IMR-90 (cell line): ENCODE data around the gene CAMKMT. TPM values are rescaled to one million over a fixed set of nuclear protein-coding genes. Genes with fewer than 3 reads are reported as not detected.

Experiments used
- ATAC-seq: fragments of 200-7000 bp; cut with Tn5 transposase; 2 replicates; pipeline ENCODE4 v1.9.1; 2020; ENCODE audit warnings: low read depth, mild to moderate bottlenecking, moderate library complexity
- BruUV-seq: library from RNA; stranded (reverse); fragments of 400-500 nt; replicated peaks from 2 replicates; lab custom pipeline; 2021; lab: Mats Ljungman, UMichigan
- CTCF ChIA-PET: fragments of 300-600 bp; formaldehyde crosslinking; extraction: SDS; loops from one replicate; lab custom pipeline; 2021; ENCODE audit warnings: antibody characterized with exemption; lab: Yijun Ruan, JAX
- POLR2A ChIA-PET: fragments of 300-600 bp; sonication (Branson Sonifier 250); formaldehyde crosslinking; loops from one replicate; lab custom pipeline; 2022; ENCODE audit warnings: antibody characterized with exemption; ENCODE audit not compliant: unreplicated experiment; lab: Charles Lee
- DNase-seq: peaks from one replicate; pipeline ENCODE4 v3.0.0; 2013
- H2AFZ ChIP-seq: replicated peaks from 2 replicates; pipeline ENCODE3; 2013; ENCODE audit warnings: low read length, mild to moderate bottlenecking; ENCODE audit not compliant: poor library complexity
- H2AK5ac ChIP-seq: 2 replicates; pipeline ENCODE4 v1.6.1; 2013; ENCODE audit warnings: low read depth, low read length, inconsistent platforms
- H2AK9ac ChIP-seq: replicated peaks from 2 replicates; pipeline ENCODE3; 2013; ENCODE audit warnings: mild to moderate bottlenecking, low read depth, low read length, moderate library complexity; ENCODE audit not compliant: poor library complexity
- H2BK120ac ChIP-seq: 2 replicates; pipeline ENCODE4 v1.6.1; 2013; ENCODE audit warnings: low read depth, low read length, inconsistent platforms
- H2BK15ac ChIP-seq: 3 replicates; pipeline ENCODE4 v1.6.1; 2013; ENCODE audit warnings: low read depth, low read length, inconsistent platforms
- H2BK20ac ChIP-seq: 2 replicates; pipeline ENCODE4 v1.6.1; 2013; ENCODE audit warnings: low read depth, mild to moderate bottlenecking, inconsistent platforms, low read length, moderate library complexity
- H2BK5ac ChIP-seq: 2 replicates; pipeline ENCODE4 v1.6.1; 2013; ENCODE audit warnings: mild to moderate bottlenecking, low read depth, low read length, inconsistent platforms; ENCODE audit not compliant: poor library complexity, severe bottlenecking
- H3K14ac ChIP-seq: replicated peaks from 2 replicates; pipeline ENCODE4 v1.6.1; 2013; ENCODE audit warnings: low read depth, low read length, inconsistent platforms
- H3K18ac ChIP-seq: 2 replicates; pipeline ENCODE4 v1.6.1; 2013; ENCODE audit warnings: low read depth, low read length, control low read depth
- H3K23ac ChIP-seq: 2 replicates; pipeline ENCODE4 v1.6.1; 2013; ENCODE audit warnings: low read depth, low read length, inconsistent platforms
- H3K27ac ChIP-seq: 2 replicates; pipeline ENCODE4 v1.5.1; 2013; ENCODE audit warnings: mild to moderate bottlenecking, control low read depth, low read length; ENCODE audit not compliant: insufficient read depth
- H3K27me3 ChIP-seq: 2 replicates; pipeline ENCODE4 v1.6.1; 2013; ENCODE audit warnings: low read length; ENCODE audit not compliant: control insufficient read depth, insufficient read depth
- H3K36me3 ChIP-seq: 2 replicates; pipeline ENCODE4 v1.6.1; 2013; ENCODE audit warnings: low read length, mixed read lengths; ENCODE audit not compliant: control insufficient read depth, insufficient read depth
- H3K4ac ChIP-seq: 2 replicates; pipeline ENCODE4 v1.6.1; 2013; ENCODE audit warnings: low read depth, low read length, inconsistent platforms
- H3K4me1 ChIP-seq: 2 replicates; pipeline ENCODE4 v1.6.1; 2013; ENCODE audit warnings: low read length, mixed read lengths; ENCODE audit not compliant: control insufficient read depth, insufficient read depth
- H3K4me2 ChIP-seq: 2 replicates; pipeline ENCODE4 v1.6.1; 2013; ENCODE audit warnings: low read depth, mild to moderate bottlenecking, control low read depth, low read length, moderate library complexity
- H3K4me3 ChIP-seq: 2 replicates; pipeline ENCODE4 v1.5.1; 2013; ENCODE audit warnings: low read depth, mild to moderate bottlenecking, control low read depth, low read length, moderate library complexity; ENCODE audit not compliant: insufficient read depth
- H3K56ac ChIP-seq: 2 replicates; pipeline ENCODE4 v1.6.1; 2013; ENCODE audit warnings: low read length, inconsistent platforms; ENCODE audit not compliant: insufficient read depth; ENCODE audit errors: extremely low read depth
- H3K79me1 ChIP-seq, 2 experiments: 2 replicates each; pipeline ENCODE4 v1.6.1; 2013; ENCODE audit warnings: low read length in 2 of 2, inconsistent platforms in 1 of 2, low read depth in 1 of 2
- H3K9ac ChIP-seq: 2 replicates; pipeline ENCODE4 v1.6.1; 2013; ENCODE audit warnings: low read depth, low read length, control low read depth
- H3K9me1 ChIP-seq: 2 replicates; pipeline ENCODE4 v1.6.1; 2013; ENCODE audit warnings: low read length, inconsistent platforms; ENCODE audit not compliant: insufficient read depth
- H3K9me3 ChIP-seq: 2 replicates; pipeline ENCODE4 v1.6.1; 2013; ENCODE audit warnings: low read length; ENCODE audit not compliant: control insufficient read depth, insufficient read depth
- H4K20me1 ChIP-seq: 2 replicates; pipeline ENCODE4 v1.6.1; 2013; ENCODE audit warnings: low read length, inconsistent platforms; ENCODE audit not compliant: insufficient read depth
- H4K5ac ChIP-seq: 2 replicates; pipeline ENCODE4 v1.6.1; 2013; ENCODE audit warnings: mild to moderate bottlenecking, low read depth, low read length, control low read depth
- H4K8ac ChIP-seq, 2 experiments: 2 replicates each; pipeline ENCODE4 v1.6.1; 2013; ENCODE audit warnings: low read depth in 2 of 2, low read length in 2 of 2, control low read depth in 1 of 2, inconsistent platforms in 1 of 2
- H4K91ac ChIP-seq: 2 replicates; pipeline ENCODE4 v1.6.1; 2013; ENCODE audit warnings: low read depth, low read length, inconsistent platforms; ENCODE audit not compliant: insufficient read depth
- BHLHE40 ChIP-seq: fragments of 150-350 bp; IDR thresholded peaks from 2 replicates; pipeline ENCODE4 v1.6.1; 2016; ENCODE audit warnings: mild to moderate bottlenecking, low read depth, low read length
- CEBPB ChIP-seq: IDR thresholded peaks from 2 replicates; pipeline ENCODE4 v1.6.1; 2012; ENCODE audit warnings: low read depth, low read length, improper control_type of control experiment
- CHD1 ChIP-seq: IDR thresholded peaks from 2 replicates; pipeline ENCODE4 v1.6.1; 2012; ENCODE audit warnings: low read depth, low read length, improper control_type of control experiment
- FOS ChIP-seq: fragments of 150-350 bp; IDR thresholded peaks from 2 replicates; pipeline ENCODE4 v1.6.1; 2016; ENCODE audit warnings: low read depth, low read length
- MAFK ChIP-seq: IDR thresholded peaks from 2 replicates; pipeline ENCODE4 v1.6.1; 2012; ENCODE audit warnings: low read depth, low read length, improper control_type of control experiment
- MAZ ChIP-seq: IDR thresholded peaks from 2 replicates; pipeline ENCODE4 v1.6.1; 2012; ENCODE audit warnings: low read depth, mild to moderate bottlenecking, low read length, improper control_type of control experiment, moderate library complexity, borderline replicate concordance
- MXI1 ChIP-seq: IDR thresholded peaks from 2 replicates; pipeline ENCODE4 v1.6.1; 2012; ENCODE audit warnings: low read depth, mild to moderate bottlenecking, low read length, moderate library complexity, borderline replicate concordance
- NFE2L2 ChIP-seq: fragments of 150-350 bp; IDR thresholded peaks from 2 replicates; pipeline ENCODE4 v1.6.1; 2016; ENCODE audit warnings: low read depth, mild to moderate bottlenecking, low read length
- POLR2A ChIP-seq: IDR thresholded peaks from 2 replicates; pipeline ENCODE4 v1.6.1; 2012; ENCODE audit warnings: mild to moderate bottlenecking, low read depth, low read length
- RAD21 ChIP-seq: IDR thresholded peaks from 2 replicates; pipeline ENCODE4 v1.6.1; 2012; ENCODE audit warnings: low read length, improper control_type of control experiment
- RCOR1 ChIP-seq: IDR thresholded peaks from 2 replicates; pipeline ENCODE4 v1.6.1; 2012; ENCODE audit warnings: mild to moderate bottlenecking, low read length, improper control_type of control experiment; ENCODE audit not compliant: insufficient replicate concordance
- RFX5 ChIP-seq: IDR thresholded peaks from 2 replicates; pipeline ENCODE4 v1.8.0; 2012; ENCODE audit warnings: low read depth, mild to moderate bottlenecking, low read length, moderate library complexity
- SMC3 ChIP-seq: fragments of 150-350 bp; IDR thresholded peaks from 2 replicates; pipeline ENCODE4 v1.6.1; 2016; ENCODE audit warnings: low read depth, mild to moderate bottlenecking, antibody characterized with exemption, low read length, moderate library complexity
- WGBS, 2 experiments: methylation state at CpG; one replicate each; pipeline versions ENCODE4 v1.1.5 to v1.1.7; 2013; ENCODE audit warnings: missing lambda C conversion rate in 2 of 2; ENCODE audit not compliant: insufficient read length in 1 of 2; ENCODE audit errors: extremely low coverage in 2 of 2; 5-methylcytosine and 5-hydroxymethylcytosine counted together
- dilution Hi-C: fragments of 300-500 bp; cut with HindIII; formaldehyde crosslinking; loops from one replicate; pipeline ENCODE4 v1.14.3; 2018; ENCODE audit warnings: low sequenced_read_pairs; ENCODE audit not compliant: unreplicated experiment
- in situ Hi-C: fragments of 300-500 bp; cut with MboI; formaldehyde crosslinking; loops from 3 replicates; pipeline ENCODE4 v1.14.3; 2019; ENCODE audit warnings: low sequenced_read_pairs, inconsistent platforms, mixed read lengths
- intact Hi-C: fragments of 100-400 bp; cut with micrococcal nuclease; formaldehyde crosslinking; loops from 2 replicates; pipeline ENCODE4 v1.10.0; 2022
- polyA plus RNA-seq, 3 experiments: library from polyadenylated mRNA; depleted of rRNA; stranded (reverse); fragments of >200 nt; gene quantifications; 2 replicates each; pipeline ENCODE4 v1.2.3, GENCODE V29; 2012; ENCODE audit warnings: low replicate concordance in 1 of 3
- total RNA-seq: library from RNA; depleted of rRNA; stranded (reverse); fragments of >200 nt; gene quantifications from 2 replicates; pipeline ENCODE4 v1.2.3, GENCODE V29; 2012
- TF ChIP-seq, protein P1 (sequence below): conservative IDR thresholded peaks from 2 replicates; pipeline ENCODE4 v1.5.1; 2012; ENCODE audit warnings: mild to moderate bottlenecking, low read depth, low read length, improper control_type of control experiment
- TF ChIP-seq, protein P2 (sequence below): fragments of 150-350 bp; IDR thresholded peaks from 2 replicates; pipeline ENCODE4 v1.6.1; 2016; ENCODE audit warnings: low read depth, mild to moderate bottlenecking, low read length, moderate library complexity, borderline replicate concordance
- TF ChIP-seq, protein P3 (sequence below): fragments of 150-350 bp; IDR thresholded peaks from 2 replicates; pipeline ENCODE4 v1.6.1; 2017; ENCODE audit warnings: mild to moderate bottlenecking, antibody characterized with exemption, low read length, low read depth

CAMKMT gene
- total and polyA plus RNA-seq, 2 of the 4 experiments (the other 2 are of a cell fraction): 4.4 to 6.8 TPM

DNA sequence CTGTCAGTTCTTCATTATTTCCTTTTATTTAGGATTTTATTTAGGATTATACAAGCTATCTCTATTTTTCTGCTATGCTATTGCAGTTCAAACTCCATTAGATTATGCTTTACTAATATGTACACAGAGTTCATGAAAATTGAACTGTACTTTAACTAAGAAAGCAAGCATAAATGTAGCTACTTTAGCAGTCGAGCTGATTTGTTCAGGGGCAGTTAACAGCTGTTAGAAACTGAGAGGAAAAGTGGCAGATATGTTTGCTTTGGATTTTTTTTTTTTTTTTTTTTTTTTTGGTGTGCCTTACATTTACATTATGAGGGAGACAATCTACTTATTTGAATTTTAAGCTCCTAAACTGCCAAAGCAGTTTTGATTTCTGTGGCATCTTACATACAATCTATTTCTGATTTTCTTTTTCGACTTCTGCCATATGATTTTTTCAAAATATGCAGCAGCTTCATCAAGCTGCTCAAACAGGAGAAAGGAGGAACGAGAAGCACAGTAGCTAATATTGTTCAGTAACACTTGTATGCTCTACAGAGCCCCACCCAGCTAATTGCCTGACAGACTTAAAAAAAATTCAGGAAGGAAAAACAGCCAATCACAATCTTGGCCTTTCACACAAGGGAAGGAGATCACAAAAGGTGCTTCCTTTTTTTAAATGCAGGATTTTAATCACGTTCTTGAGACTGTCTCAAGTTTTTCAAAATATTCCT, 346.4 kb downstream of the CAMKMT start:
- Histone ChIP-seq H2AFZ (no peak overlapping the region), H3K9me3 (no peaks in the 10 kb centered on the region), H4K5ac (no peak overlapping the region), H3K14ac (no peak overlapping the region), H2AK5ac (no peak overlapping the region), H3K18ac (no peak overlapping the region), H4K91ac (no peak overlapping the region), H3K9me1 (no peaks in the 10 kb centered on the region), H4K20me1 (no peaks in the 10 kb centered on the region), H3K23ac (no peak overlapping the region), H2AK9ac (no peak overlapping the region), H3K9ac (no peak overlapping the region), H2BK20ac (no peak overlapping the region), H3K4me3 (no peak overlapping the region), H2BK15ac (no peak overlapping the region), H2BK5ac (no peak overlapping the region), H4K8ac (no peak overlapping the region), H3K4ac (no peak overlapping the region), H3K27me3 (no peaks in the 10 kb centered on the region), H3K56ac (no peak overlapping the region), H3K4me1 (no peaks in the 10 kb centered on the region), H3K36me3 (no peaks in the 10 kb centered on the region), H3K79me1 (no peaks in the 10 kb centered on the region), H3K27ac (no peak overlapping the region), H3K4me2 (no peak overlapping the region), H2BK120ac (no peak overlapping the region)
- no CpG with 5 or more reads among the region's 4 CpGs for WGBS, 2 experiments
- DNase-seq: no peak
- intact Hi-C loops (no loop called here), dilution Hi-C loops (no loop called here), in situ Hi-C loops (no loop called here)
- BruUV-seq: no TSS peak
- ATAC-seq: no peak
- ChIA-PET POLR2A (no interaction called here), CTCF (interaction anchor here (0.7 to 1.3 kb wide), 5 partner anchors 10 to 217 kb away, joined by 3 to 4 read pairs (median 3); no protein-coding TSS in a partner anchor)
- TF ChIP-seq BHLHE40: no peak
- no peak for TF ChIP-seq SMC3
- TF ChIP-seq RCOR1: no peak
- TF ChIP-seq CEBPB: no peak
- TF ChIP-seq RAD21: no peak
- TF ChIP-seq, protein P1, sequence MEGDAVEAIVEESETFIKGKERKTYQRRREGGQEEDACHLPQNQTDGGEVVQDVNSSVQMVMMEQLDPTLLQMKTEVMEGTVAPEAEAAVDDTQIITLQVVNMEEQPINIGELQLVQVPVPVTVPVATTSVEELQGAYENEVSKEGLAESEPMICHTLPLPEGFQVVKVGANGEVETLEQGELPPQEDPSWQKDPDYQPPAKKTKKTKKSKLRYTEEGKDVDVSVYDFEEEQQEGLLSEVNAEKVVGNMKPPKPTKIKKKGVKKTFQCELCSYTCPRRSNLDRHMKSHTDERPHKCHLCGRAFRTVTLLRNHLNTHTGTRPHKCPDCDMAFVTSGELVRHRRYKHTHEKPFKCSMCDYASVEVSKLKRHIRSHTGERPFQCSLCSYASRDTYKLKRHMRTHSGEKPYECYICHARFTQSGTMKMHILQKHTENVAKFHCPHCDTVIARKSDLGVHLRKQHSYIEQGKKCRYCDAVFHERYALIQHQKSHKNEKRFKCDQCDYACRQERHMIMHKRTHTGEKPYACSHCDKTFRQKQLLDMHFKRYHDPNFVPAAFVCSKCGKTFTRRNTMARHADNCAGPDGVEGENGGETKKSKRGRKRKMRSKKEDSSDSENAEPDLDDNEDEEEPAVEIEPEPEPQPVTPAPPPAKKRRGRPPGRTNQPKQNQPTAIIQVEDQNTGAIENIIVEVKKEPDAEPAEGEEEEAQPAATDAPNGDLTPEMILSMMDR: no peak
- TF ChIP-seq CHD1: no peak
- no peak for TF ChIP-seq MXI1
- no peak for TF ChIP-seq POLR2A
- no peak for TF ChIP-seq NFE2L2
- TF ChIP-seq FOS: no peak
- TF ChIP-seq, protein P2, sequence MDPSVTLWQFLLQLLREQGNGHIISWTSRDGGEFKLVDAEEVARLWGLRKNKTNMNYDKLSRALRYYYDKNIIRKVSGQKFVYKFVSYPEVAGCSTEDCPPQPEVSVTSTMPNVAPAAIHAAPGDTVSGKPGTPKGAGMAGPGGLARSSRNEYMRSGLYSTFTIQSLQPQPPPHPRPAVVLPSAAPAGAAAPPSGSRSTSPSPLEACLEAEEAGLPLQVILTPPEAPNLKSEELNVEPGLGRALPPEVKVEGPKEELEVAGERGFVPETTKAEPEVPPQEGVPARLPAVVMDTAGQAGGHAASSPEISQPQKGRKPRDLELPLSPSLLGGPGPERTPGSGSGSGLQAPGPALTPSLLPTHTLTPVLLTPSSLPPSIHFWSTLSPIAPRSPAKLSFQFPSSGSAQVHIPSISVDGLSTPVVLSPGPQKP: no peak
- TF ChIP-seq, protein P3, sequence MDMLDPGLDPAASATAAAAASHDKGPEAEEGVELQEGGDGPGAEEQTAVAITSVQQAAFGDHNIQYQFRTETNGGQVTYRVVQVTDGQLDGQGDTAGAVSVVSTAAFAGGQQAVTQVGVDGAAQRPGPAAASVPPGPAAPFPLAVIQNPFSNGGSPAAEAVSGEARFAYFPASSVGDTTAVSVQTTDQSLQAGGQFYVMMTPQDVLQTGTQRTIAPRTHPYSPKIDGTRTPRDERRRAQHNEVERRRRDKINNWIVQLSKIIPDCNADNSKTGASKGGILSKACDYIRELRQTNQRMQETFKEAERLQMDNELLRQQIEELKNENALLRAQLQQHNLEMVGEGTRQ: no peak
- TF ChIP-seq MAFK: no peak
- TF ChIP-seq RFX5: no peak
- no peak for TF ChIP-seq MAZ
